CD4-positive, alpha-beta T cell treated with Interleukin-6 at 100 ng/mL for 8 hours (primary cell): Measurements from ENCODE around the gene SWI5.

ENCODE experiments used
- DNase-seq: peaks from one replicate; pipeline ENCODE4 v3.0.0-alpha.2; 2020; ENCODE audit warnings: mixed read lengths, low spot score

The SWI5 gene

GRCh38 chr9:128252317-128253139, 23.5 kb upstream of the SWI5 start:
- no peak for DNase-seq

- DNase-seq, result no peak
These were observed 22.7 kb upstream of the SWI5 start for GRCh38 chr9:128253140-128253990.

GRCh38 chr9:128253991-128254346, 22.1 kb upstream of the SWI5 start:
- DNase-seq, result no peak

- DNase-seq, result no peak
These were observed 21.7 kb upstream of the SWI5 start for GRCh38 chr9:128254362-128254761.

- peak; percentile 37 for DNase-seq
These were observed 21.0 kb upstream of the SWI5 start for GRCh38 chr9:128254855-128255759.

- DNase-seq, result no peak
These were observed 18.8 kb upstream of the SWI5 start for GRCh38 chr9:128257086-128257825.

GRCh38 chr9:128257907-128258306, 18.2 kb upstream of the SWI5 start:
- DNase-seq, result no peak

GRCh38 chr9:128258326-128258725, 17.8 kb upstream of the SWI5 start:
- no peak for DNase-seq

GRCh38 chr9:128259156-128259555, 16.9 kb upstream of the SWI5 start:
- no peak for DNase-seq

GRCh38 chr9:128260340-128260739, 15.7 kb upstream of the SWI5 start:
- DNase-seq, result no peak

- no peak for DNase-seq
These were observed 13.4 kb upstream of the SWI5 start for GRCh38 chr9:128262687-128263086.

GRCh38 chr9:128265348-128265847, 10.7 kb upstream of the SWI5 start:
- no peak for DNase-seq

- no peak for DNase-seq
These were observed 9.0 kb upstream of the SWI5 start for GRCh38 chr9:128266868-128267590.

GRCh38 chr9:128271112-128271511, 5.0 kb upstream of the SWI5 start:
- no peak for DNase-seq

GRCh38 chr9:128271512-128271911, 4.6 kb upstream of the SWI5 start:
- DNase-seq, result no peak

- no peak for DNase-seq
These were observed 1.8 kb upstream of the SWI5 start for GRCh38 chr9:128274245-128274644.

GRCh38 chr9:128275198-128276007, 673 bp upstream of the SWI5 start, which contains the start of gene GOLGA2:
Gene GOLGA2 (minus strand): TSS chr9:128276007. CDS start chr9:128275976, 31 bp downstream.
- no peak for DNase-seq

GRCh38 chr9:128276574-128277270, 646 bp downstream of the SWI5 start:
- no peak for DNase-seq
